OCI-LY7 (cell line): ENCODE results near the gene TMEM72. TPM values are rescaled to one million over a fixed set of nuclear protein-coding genes. Genes with fewer than 3 reads are reported as not detected.

Source experiments
- BruUV-seq: library from RNA; stranded (reverse); fragments of 400-500 nt; replicated peaks from 2 replicates; lab custom pipeline; 2021; lab: Mats Ljungman, UMichigan
- CTCF ChIA-PET: fragments of 300-600 bp; sonication (Branson Sonifier 250); formaldehyde crosslinking; loops from one replicate; lab custom pipeline; 2022; ENCODE audit warnings: antibody characterized with exemption; ENCODE audit not compliant: unreplicated experiment; lab: Charles Lee
- POLR2A ChIA-PET: fragments of 300-600 bp; sonication (Branson Sonifier 250); formaldehyde crosslinking; loops from one replicate; lab custom pipeline; 2022; ENCODE audit warnings: antibody characterized with exemption; lab: Charles Lee
- DNase-seq: peaks from one replicate; pipeline ENCODE4 v3.0.0-alpha.2; 2015; ENCODE audit warnings: low spot score
- H2AFZ ChIP-seq: fragments of 200-600 bp; sonication (generic), shearing (Covaris generic); 2 replicates; pipeline ENCODE4 v1.6.1; 2014; ENCODE audit warnings: mild to moderate bottlenecking, antibody characterized with exemption, low read length, moderate library complexity
- H3K27ac ChIP-seq: fragments of 200-600 bp; sonication (generic); 2 replicates; pipeline ENCODE4 v1.5.1; 2014; ENCODE audit warnings: mixed run types, low read depth, mild to moderate bottlenecking, moderate library complexity, low read length, inconsistent platforms; ENCODE audit not compliant: poor library complexity, severe bottlenecking
- H3K36me3 ChIP-seq: fragments of 200-600 bp; sonication (generic); 2 replicates; pipeline ENCODE4 v1.6.1; 2014; ENCODE audit warnings: mild to moderate bottlenecking, antibody characterized with exemption, low read length, moderate library complexity, mixed read lengths; ENCODE audit not compliant: insufficient read depth
- H3K4me1 ChIP-seq: fragments of 200-600 bp; sonication (generic); 2 replicates; pipeline ENCODE4 v1.5.1; 2014; ENCODE audit warnings: mild to moderate bottlenecking, low read length; ENCODE audit not compliant: insufficient read depth, poor library complexity, severe bottlenecking
- H3K4me2 ChIP-seq: fragments of 200-600 bp; sonication (generic); 2 replicates; pipeline ENCODE4 v1.6.1; 2014; ENCODE audit warnings: mild to moderate bottlenecking, low read length
- H3K4me3 ChIP-seq: fragments of 200-600 bp; sonication (generic); 2 replicates; pipeline ENCODE4 v1.5.1; 2014; ENCODE audit warnings: mild to moderate bottlenecking, low read depth, low read length; ENCODE audit not compliant: poor library complexity, severe bottlenecking
- H3K79me2 ChIP-seq: fragments of 200-600 bp; sonication (generic); 2 replicates; pipeline ENCODE4 v1.6.1; 2016; ENCODE audit warnings: low read depth, mild to moderate bottlenecking, low read length, moderate library complexity, mixed read lengths; ENCODE audit not compliant: insufficient read depth
- H3K9me2 ChIP-seq: fragments of 200-600 bp; sonication (generic); 2 replicates; pipeline ENCODE4 v1.6.1; 2016; ENCODE audit warnings: mild to moderate bottlenecking, low read length, mixed read lengths; ENCODE audit not compliant: insufficient read depth
- H3K9me3 ChIP-seq: fragments of 200-600 bp; sonication (generic); 2 replicates; pipeline ENCODE4 v1.6.1; 2014; ENCODE audit warnings: mild to moderate bottlenecking, mixed run types, low read length, mixed read lengths
- H4K20me1 ChIP-seq: fragments of 200-600 bp; sonication (generic); 2 replicates; pipeline ENCODE4 v1.6.1; 2014; ENCODE audit warnings: mild to moderate bottlenecking, antibody characterized with exemption, low read length, moderate library complexity, mixed read lengths; ENCODE audit not compliant: insufficient read depth
- CTCF ChIP-seq: fragments of 200-600 bp; sonication (generic); conservative IDR thresholded peaks from 2 replicates; pipeline ENCODE4 v1.5.1; 2014; ENCODE audit warnings: mild to moderate bottlenecking, antibody characterized with exemption, low read length, moderate library complexity, mixed read lengths
- EZH2phosphoT487 ChIP-seq: fragments of 200-600 bp; sonication (generic); IDR thresholded peaks from 2 replicates; pipeline ENCODE4 v1.6.1; 2018; ENCODE audit warnings: low read depth, borderline replicate concordance, mild to moderate bottlenecking, mixed run types, antibody characterized with exemption, low read length, moderate library complexity, mixed read lengths
- intact Hi-C: fragments of 100-400 bp; cut with micrococcal nuclease; formaldehyde crosslinking; loops from one replicate; pipeline ENCODE4 v1.10.0; 2022; ENCODE audit not compliant: unreplicated experiment
- total RNA-seq, 2 experiments: library from RNA; depleted of rRNA in 1 of 2; stranded (reverse); fragments of >200 nt in 1 of 2; shearing (Covaris generic) in 1 of 2; gene quantifications; 2 replicates each; pipeline ENCODE4 v1.2.3, GENCODE V29; 2014 to 2022

Gene TMEM72
- total RNA-seq, 2 experiments from 2014 or later: not detected

GRCh38 chr10:44910602-44911001 is 535 bp upstream of the TMEM72 start:
- no peaks in the 10 kb centered on the region for H3K79me2 ChIP-seq
- no TSS peak for BruUV-seq
- no peak for TF ChIP-seq CTCF
- no peak for TF ChIP-seq EZH2phosphoT487
- H4K20me1 ChIP-seq: no peaks in the 10 kb centered on the region
- no peaks in the 10 kb centered on the region for H3K9me2 ChIP-seq
- intact Hi-C loops: no loop called here
- no peak overlapping the region for H3K27ac ChIP-seq
- CTCF ChIA-PET: no interaction called here
- no peak overlapping the region for H2AFZ ChIP-seq
- H3K4me1 ChIP-seq: peaks cover 9% of the 10 kb centered on the region
- no peaks in the 10 kb centered on the region for H3K36me3 ChIP-seq
- DNase-seq: no peak
- no peaks in the 10 kb centered on the region for H3K9me3 ChIP-seq
- POLR2A ChIA-PET: no interaction called here
- H3K4me3 ChIP-seq: no peak overlapping the region
- H3K4me2 ChIP-seq: no peak overlapping the region

GRCh38 chr10:44911951-44912350 is 814 bp downstream of the TMEM72 start:
- POLR2A ChIA-PET: no interaction called here
- H2AFZ ChIP-seq: no peak overlapping the region

More at GRCh38 chr10:44911951-44912350, 814 bp downstream of the TMEM72 start:
- Histone ChIP-seq H3K4me1 (peaks cover 9% of the 10 kb centered on the region), H3K9me2 (no peaks in the 10 kb centered on the region), H3K27ac (no peak overlapping the region), H3K4me3 (no peak overlapping the region), H3K79me2 (no peaks in the 10 kb centered on the region), H4K20me1 (no peaks in the 10 kb centered on the region), H3K36me3 (no peaks in the 10 kb centered on the region), H3K9me3 (no peaks in the 10 kb centered on the region), H3K4me2 (no peak overlapping the region)
- CTCF ChIA-PET: no interaction called here
- DNase-seq: no peak
- BruUV-seq: no TSS peak
- no peak for TF ChIP-seq CTCF
- no peak for TF ChIP-seq EZH2phosphoT487
- intact Hi-C loops: no loop called here
